GM18499 (cell line): ENCODE data around the gene CDK2AP2.
"Not testable (repeated sequence)": the region's sequence is repeated elsewhere in the genome, so short reads cannot be mapped to it uniquely, and the experiment has no call there.

Experiments
- ATAC-seq: cut with Tn5 transposase; IDR thresholded peaks from one replicate; pipeline ENCODE4 v1.9.1; 2021; ENCODE audit warnings: moderate number of reproducible peaks; ENCODE audit not compliant: insufficient read depth, unreplicated experiment

CDK2AP2 gene

GRCh38 chr11:67507864-67508485, at the start of gene CDK2AP2:
CDK2AP2 (minus strand) TSS chr11:67508162; CDS start chr11:67508082, 80 bp downstream.
- peak; percentile 63 for ATAC-seq

GRCh38 chr11:67556244-67556643, 48.3 kb upstream of the CDK2AP2 start:
- no peak for ATAC-seq

- ATAC-seq = not testable (repeated sequence)
Observed at GRCh38 chr11:67551697-67552096, 43.7 kb upstream of the CDK2AP2 start.

GRCh38 chr11:67551127-67551526, 43.2 kb upstream of the CDK2AP2 start:
- ATAC-seq = no peak

GRCh38 chr11:67548555-67549110, 40.7 kb upstream of the CDK2AP2 start:
- no peak for ATAC-seq

- ATAC-seq = not testable (repeated sequence)
Observed at GRCh38 chr11:67548112-67548511, 40.1 kb upstream of the CDK2AP2 start.

GRCh38 chr11:67545280-67545679, 37.3 kb upstream of the CDK2AP2 start:
- no peak for ATAC-seq

- ATAC-seq = no peak
Observed at GRCh38 chr11:67544616-67545242, 36.8 kb upstream of the CDK2AP2 start.

GRCh38 chr11:67543585-67543984, 35.6 kb upstream of the CDK2AP2 start:
- ATAC-seq = no peak

GRCh38 chr11:67542971-67543370, 35.0 kb upstream of the CDK2AP2 start:
- ATAC-seq = no peak

- no peak for ATAC-seq
Observed at GRCh38 chr11:67542169-67542568, 34.2 kb upstream of the CDK2AP2 start.

GRCh38 chr11:67541198-67541597, 33.2 kb upstream of the CDK2AP2 start:
- no peak for ATAC-seq

- ATAC-seq = no peak
Observed at GRCh38 chr11:67539550-67539949, 31.6 kb upstream of the CDK2AP2 start.

- no peak for ATAC-seq
Observed at GRCh38 chr11:67538823-67539505, 31.0 kb upstream of the CDK2AP2 start.

GRCh38 chr11:67538306-67538705, 30.3 kb upstream of the CDK2AP2 start:
- no peak for ATAC-seq

- no peak for ATAC-seq
Observed at GRCh38 chr11:67535561-67535960, 27.6 kb upstream of the CDK2AP2 start.

- ATAC-seq = no peak
Observed at GRCh38 chr11:67534070-67534679, 26.2 kb upstream of the CDK2AP2 start.

- ATAC-seq = no peak
Observed at GRCh38 chr11:67532889-67533288, 24.9 kb upstream of the CDK2AP2 start.

- no peak for ATAC-seq
Observed at GRCh38 chr11:67530282-67530592, 22.3 kb upstream of the CDK2AP2 start.

GRCh38 chr11:67528376-67528775, 20.4 kb upstream of the CDK2AP2 start:
- ATAC-seq = no peak
